Measurements from ENCODE around the gene SSR2. TPM values are rescaled to one million over a fixed set of nuclear protein-coding genes. Genes with fewer than 3 reads are reported as not detected.

The SSR2 gene
- total RNA-seq, 1 donor from 2014 or later = 255 TPM

- Mint-ChIP-seq H3K27me3 (ENCODE audit: low read depth) (peaks cover 2% of the 10 kb centered on the region), H3K27ac (ENCODE audit: unreplicated experiment) (peak overlapping the region; percentile 96), H3K4me3 (peak overlapping the region; percentile 97), H3K4me1 (peaks cover 41% of the 10 kb centered on the region), H3K36me3 (ENCODE audit: low read depth) (peaks cover 2% of the 10 kb centered on the region), H3K9me3 (no peaks in the 10 kb centered on the region)
- DNase-seq (ENCODE audit: low read depth, low spot score) = peak; percentile 72
- TF ChIP-seq CTCF (conservative IDR thresholded peaks at IDR 0.05) = peak; percentile 47
Observed at GRCh38 chr1:156052862-156053767, 32.4 kb upstream of the SSR2 start.

GRCh38 chr1:156051011-156051725 is 30.4 kb upstream of the SSR2 start:
- TF ChIP-seq CTCF (conservative IDR thresholded peaks at IDR 0.05) = no peak
- H3K4me1 Mint-ChIP-seq = peaks cover 37% of the 10 kb centered on the region
- H3K9me3 Mint-ChIP-seq = no peaks in the 10 kb centered on the region
- no peaks in the 10 kb centered on the region for H3K36me3 Mint-ChIP-seq (ENCODE audit: low read depth)
- H3K4me3 Mint-ChIP-seq = peak overlapping the region; percentile 76
- H3K27me3 Mint-ChIP-seq (ENCODE audit: low read depth) = peaks cover 2% of the 10 kb centered on the region
- no peak overlapping the region for H3K27ac Mint-ChIP-seq (ENCODE audit: unreplicated experiment)
- DNase-seq (ENCODE audit: low read depth, low spot score) = no peak

GRCh38 chr1:156050376-156050775 is 29.6 kb upstream of the SSR2 start:
- Mint-ChIP-seq H3K27me3 (ENCODE audit: low read depth) (peaks cover 2% of the 10 kb centered on the region), H3K4me3 (peak overlapping the region; percentile 76)
- no peak for DNase-seq (ENCODE audit: low read depth, low spot score)

GRCh38 chr1:156048663-156049258 is 28.0 kb upstream of the SSR2 start:
- Mint-ChIP-seq H3K27ac (ENCODE audit: unreplicated experiment) (no peak overlapping the region), H3K4me3 (peak overlapping the region; percentile 32), H3K27me3 (ENCODE audit: low read depth) (no peaks in the 10 kb centered on the region), H3K4me1 (peaks cover 18% of the 10 kb centered on the region), H3K9me3 (no peaks in the 10 kb centered on the region), H3K36me3 (ENCODE audit: low read depth) (peaks cover 5% of the 10 kb centered on the region)
- TF ChIP-seq CTCF (conservative IDR thresholded peaks at IDR 0.05) = no peak
- no peak for DNase-seq (ENCODE audit: low read depth, low spot score)

More at GRCh38 chr1:156050376-156050775, 29.6 kb upstream of the SSR2 start:
- TF ChIP-seq CTCF (conservative IDR thresholded peaks at IDR 0.05) = no peak
- peaks cover 29% of the 10 kb centered on the region for H3K4me1 Mint-ChIP-seq
- H3K36me3 Mint-ChIP-seq (ENCODE audit: low read depth) = no peaks in the 10 kb centered on the region
- no peaks in the 10 kb centered on the region for H3K9me3 Mint-ChIP-seq
- no peak overlapping the region for H3K27ac Mint-ChIP-seq (ENCODE audit: unreplicated experiment)

GRCh38 chr1:156045076-156045475 is 24.3 kb upstream of the SSR2 start:
- TF ChIP-seq CTCF (conservative IDR thresholded peaks at IDR 0.05) = no peak
- Mint-ChIP-seq H3K27ac (ENCODE audit: unreplicated experiment) (no peak overlapping the region), H3K36me3 (ENCODE audit: low read depth) (peaks cover 18% of the 10 kb centered on the region), H3K4me3 (no peak overlapping the region), H3K27me3 (ENCODE audit: low read depth) (no peaks in the 10 kb centered on the region), H3K9me3 (no peaks in the 10 kb centered on the region), H3K4me1 (no peaks in the 10 kb centered on the region)
- DNase-seq (ENCODE audit: low read depth, low spot score) = no peak

Data from neural crest cell (in vitro differentiated cells).